HepG2 (cell line): ENCODE data around the gene NAV2. TPM values are rescaled to one million over a fixed set of nuclear protein-coding genes. Genes with fewer than 3 reads are reported as not detected.

Experiments
- ATAC-seq: fragments of 200-7000 bp; cut with Tn5 transposase; 3 replicates; pipeline ENCODE4 v1.9.1; 2020; ENCODE audit warnings: mild to moderate bottlenecking, moderate library complexity
- BruUV-seq: library from RNA; stranded (reverse); fragments of 400-500 nt; replicated peaks from 2 replicates; lab custom pipeline; 2021; lab: Mats Ljungman, UMichigan
- CTCF ChIA-PET: fragments of 300-600 bp; formaldehyde crosslinking; extraction: SDS; loops from one replicate; lab custom pipeline; 2021; ENCODE audit warnings: low total read pairs, inconsistent platforms, low intra/inter-chr PET ratio; lab: Yijun Ruan, JAX
- POLR2A ChIA-PET: fragments of 350-600 bp; sonication (Branson Sonifier 250); formaldehyde crosslinking; loops from one replicate; lab custom pipeline; 2020; ENCODE audit warnings: antibody characterized with exemption, inconsistent platforms; lab: Yijun Ruan, JAX
- DNase-seq: peaks from one replicate; pipeline ENCODE4 v3.0.0-alpha.2; 2015; ENCODE audit warnings: low spot score
- FAIRE-seq: peaks from 3 replicates; lab custom pipeline; 2011; peaks lifted over from hg19 to GRCh38; lab: Jason Lieb, UNC
- H2AFZ ChIP-seq: one replicate; pipeline ENCODE4 v1.6.1; 2011; ENCODE audit warnings: low read length, inconsistent platforms
- H3K27ac ChIP-seq: fragments of 300-600 bp; 3 replicates; pipeline ENCODE4 v1.8.0; 2011; ENCODE audit warnings: mixed run types, mild to moderate bottlenecking, mixed read lengths, low read length, inconsistent platforms; ENCODE audit not compliant: insufficient read depth; ENCODE audit errors: extremely low read length
- H3K27me3 ChIP-seq, 2 experiments: fragments of 200-600 bp in 1 of 2; 2 replicates in 1 of 2; 3 replicates in 1 of 2; pipeline versions ENCODE4 v1.6.0 to v1.8.0; 2011; ENCODE audit warnings: low read length in 2 of 2, mild to moderate bottlenecking in 2 of 2, moderate library complexity in 2 of 2, inconsistent platforms in 1 of 2; ENCODE audit not compliant: insufficient read depth in 2 of 2, control insufficient read depth in 1 of 2
- H3K36me3 ChIP-seq, 2 experiments: fragments of 200-600 bp in 1 of 2; replicated peaks in 1 of 2; 2 replicates in 1 of 2; 3 replicates in 1 of 2; pipeline versions ENCODE4 v1.5.1 to v1.8.0; 2011; ENCODE audit warnings: low read length in 2 of 2, inconsistent platforms in 1 of 2; ENCODE audit not compliant: insufficient read depth in 2 of 2, control insufficient read depth in 1 of 2
- H3K4me1 ChIP-seq: 2 replicates; pipeline ENCODE4 v1.5.1; 2012; ENCODE audit warnings: low read length, inconsistent platforms; ENCODE audit not compliant: insufficient read depth
- H3K4me2 ChIP-seq: 2 replicates; pipeline ENCODE4 v1.6.0; 2011; ENCODE audit warnings: low read depth, low read length, inconsistent platforms
- H3K4me3 ChIP-seq, 3 experiments: fragments of 200-600 bp in 1 of 3; sonication (generic), shearing (Covaris generic) in 1 of 3; replicated peaks in 1 of 3; 2 replicates each; pipeline ENCODE4 v1.5.1; 2011 to 2016; ENCODE audit warnings: low read length in 3 of 3, inconsistent platforms in 2 of 3, low read depth in 2 of 3, mild to moderate bottlenecking in 2 of 3, control low read depth in 1 of 3, mixed read lengths in 1 of 3; ENCODE audit not compliant: insufficient read depth in 1 of 3
- H3K79me2 ChIP-seq: one replicate; pipeline ENCODE4 v1.6.1; 2011; ENCODE audit warnings: low read length, inconsistent platforms; ENCODE audit not compliant: insufficient read depth
- H3K9ac ChIP-seq: 2 replicates; pipeline ENCODE4 v1.6.0; 2011; ENCODE audit warnings: mild to moderate bottlenecking, low read depth, low read length, inconsistent platforms; ENCODE audit not compliant: insufficient read depth
- H3K9me3 ChIP-seq: 2 replicates; pipeline ENCODE4 v1.5.1; 2012; ENCODE audit warnings: mild to moderate bottlenecking, low read length
- H4K20me1 ChIP-seq: 2 replicates; pipeline ENCODE4 v1.6.0; 2011; ENCODE audit warnings: inconsistent platforms, mild to moderate bottlenecking, low read length, moderate library complexity; ENCODE audit not compliant: insufficient read depth
- HNRNPLL ChIP-seq: fragments of 200-400 bp; formaldehyde crosslinking; IDR thresholded peaks from 2 replicates; pipeline ENCODE4 v1.6.1; 2017; ENCODE audit warnings: mild to moderate bottlenecking, low read depth, low read length; ENCODE audit not compliant: poor library complexity, severe bottlenecking
- MEIS2 ChIP-seq: sonication (generic); formaldehyde crosslinking; IDR thresholded peaks from 2 replicates; pipeline ENCODE4 v1.9.0; 2021; ENCODE audit warnings: mild to moderate bottlenecking, missing genetic modification reagents
- SAFB2 ChIP-seq: sonication (generic); formaldehyde crosslinking; IDR thresholded peaks from 2 replicates; pipeline ENCODE4 v1.5.1; 2020; ENCODE audit warnings: missing genetic modification reagents, low read depth, mild to moderate bottlenecking, borderline replicate concordance
- SOX6 ChIP-seq, 2 experiments: fragments of 450-650 bp in 1 of 2; sonication (generic) in 1 of 2; formaldehyde crosslinking in 1 of 2; IDR thresholded peaks; 2 replicates each; pipeline versions ENCODE4 v1.4.0 to v1.6.1; 2017 to 2020; ENCODE audit warnings: antibody characterized with exemption in 1 of 2, mild to moderate bottlenecking in 1 of 2, missing genetic modification reagents in 1 of 2
- ZNF160 ChIP-seq: sonication (generic); formaldehyde crosslinking; IDR thresholded peaks from 2 replicates; pipeline ENCODE4 v1.8.0; 2022; ENCODE audit warnings: mild to moderate bottlenecking, inconsistent platforms, missing genetic modification reagents
- ZNF33B ChIP-seq: sonication (generic); formaldehyde crosslinking; IDR thresholded peaks from 2 replicates; pipeline ENCODE4 v1.5.1; 2020; ENCODE audit warnings: mild to moderate bottlenecking, missing genetic modification reagents
- ZNF577 ChIP-seq: sonication (generic); formaldehyde crosslinking; IDR thresholded peaks from 2 replicates; pipeline ENCODE4 v1.4.0; 2020; ENCODE audit warnings: mild to moderate bottlenecking, low read depth, missing genetic modification reagents, borderline replicate concordance
- ZNF660 ChIP-seq: sonication (generic); formaldehyde crosslinking; IDR thresholded peaks from 2 replicates; pipeline ENCODE4 v1.5.1; 2020; ENCODE audit warnings: mild to moderate bottlenecking, low read depth, missing genetic modification reagents, borderline replicate concordance
- ZNF746 ChIP-seq: sonication (generic); formaldehyde crosslinking; IDR thresholded peaks from 2 replicates; pipeline ENCODE4 v1.8.0; 2022; ENCODE audit warnings: mild to moderate bottlenecking, missing genetic modification reagents
- ZNF781 ChIP-seq: sonication (generic); formaldehyde crosslinking; IDR thresholded peaks from 2 replicates; pipeline ENCODE4 v1.5.1; 2020; ENCODE audit warnings: borderline replicate concordance, mild to moderate bottlenecking, missing genetic modification reagents; ENCODE audit errors: not compliant biosample characterization
- WGBS: methylation state at CpG from one replicate; pipeline ENCODE4 v1.1.6; 2017; ENCODE audit warnings: low lambda C conversion rate; 5-methylcytosine and 5-hydroxymethylcytosine counted together
- in situ Hi-C: cut with HindIII; loops from 2 replicates; pipeline ENCODE4 v1.10.0; 2017; ENCODE audit warnings: low pct_unique_long_range_greater_than_20kb; ENCODE audit not compliant: extremely low pct_ligation_motif_present
- intact Hi-C: fragments of 100-400 bp; cut with micrococcal nuclease; formaldehyde crosslinking; loops from one replicate; pipeline ENCODE4 v1.10.0; 2022; ENCODE audit not compliant: unreplicated experiment
- polyA plus RNA-seq, 8 experiments: library from polyadenylated mRNA; depleted of rRNA in 3 of 8; stranded (reverse) in 7 of 8; unstranded in 1 of 8; fragments of >200 nt; fragmentation: Illumina TruSeq in 4 of 8; extraction: Trizol in 4 of 8; gene quantifications; 2 replicates each; pipeline versions ENCODE4 v1.2.1 to v1.2.3, GENCODE V29; 2011 to 2016; ENCODE audit warnings: low read depth in 4 of 8, missing spikeins in 1 of 8, mixed read lengths in 1 of 8; ENCODE audit not compliant: insufficient read depth in 1 of 8
- total RNA-seq, 5 experiments: library from RNA; depleted of rRNA; stranded (reverse); fragments of >200 nt; fragmentation: Illumina TruSeq; extraction: Trizol; gene quantifications; 2 replicates each; pipeline ENCODE4 v1.2.3, GENCODE V29; 2016; ENCODE audit warnings: low read depth in 1 of 5
- TF ChIP-seq, protein P1 (sequence below): sonication (generic); formaldehyde crosslinking; IDR thresholded peaks from 2 replicates; pipeline ENCODE4 v1.8.0; 2022; ENCODE audit warnings: mild to moderate bottlenecking, missing genetic modification reagents; ENCODE audit not compliant: insufficient replicate concordance

Gene NAV2
- total and polyA plus RNA-seq, 2 of the 13 experiments (the other 11 are each of a cell fraction or from before 2014, with no cell fraction given), result 9.3 to 34.6 TPM

DNA sequence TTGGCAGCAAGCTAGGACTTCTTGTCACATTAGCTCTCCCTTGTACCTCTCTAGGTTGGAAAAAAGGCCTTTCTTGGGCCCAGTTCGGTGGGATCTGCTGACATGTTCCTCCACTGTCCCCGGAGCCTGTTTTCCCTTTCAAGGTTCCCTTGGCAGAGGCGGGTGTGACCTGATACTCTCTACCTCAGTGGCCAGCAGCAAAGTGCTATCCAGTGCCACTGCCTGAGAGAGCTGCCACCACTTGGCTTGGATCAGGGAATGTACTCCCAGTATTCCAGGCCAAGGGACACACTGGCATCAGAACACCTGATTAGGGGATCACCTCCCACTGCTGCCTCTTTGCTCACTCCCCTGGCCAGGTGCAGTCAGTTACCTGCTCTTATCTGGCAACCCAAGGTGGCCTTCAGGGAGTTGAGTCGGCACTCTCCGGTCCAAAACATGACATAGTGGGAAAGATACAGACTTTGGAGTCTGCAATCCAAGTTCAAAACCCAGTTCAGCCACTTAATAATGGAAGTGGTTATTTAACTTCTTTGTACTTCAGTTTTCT is 17.8 kb upstream of the NAV2 start (continued):
- TF ChIP-seq SOX6 (IDR thresholded peaks at IDR 0.05) (no peak), SOX6 (CRISPR knock-in tag; IDR thresholded peaks at IDR 0.05) (no peak), ZNF577 (CRISPR knock-in tag) (no peak), SAFB2 (no peak), ZNF746 (CRISPR knock-in tag) (no peak), HNRNPLL (no peak)
- TF ChIP-seq, protein P1, sequence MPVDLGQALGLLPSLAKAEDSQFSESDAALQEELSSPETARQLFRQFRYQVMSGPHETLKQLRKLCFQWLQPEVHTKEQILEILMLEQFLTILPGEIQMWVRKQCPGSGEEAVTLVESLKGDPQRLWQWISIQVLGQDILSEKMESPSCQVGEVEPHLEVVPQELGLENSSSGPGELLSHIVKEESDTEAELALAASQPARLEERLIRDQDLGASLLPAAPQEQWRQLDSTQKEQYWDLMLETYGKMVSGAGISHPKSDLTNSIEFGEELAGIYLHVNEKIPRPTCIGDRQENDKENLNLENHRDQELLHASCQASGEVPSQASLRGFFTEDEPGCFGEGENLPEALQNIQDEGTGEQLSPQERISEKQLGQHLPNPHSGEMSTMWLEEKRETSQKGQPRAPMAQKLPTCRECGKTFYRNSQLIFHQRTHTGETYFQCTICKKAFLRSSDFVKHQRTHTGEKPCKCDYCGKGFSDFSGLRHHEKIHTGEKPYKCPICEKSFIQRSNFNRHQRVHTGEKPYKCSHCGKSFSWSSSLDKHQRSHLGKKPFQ (CRISPR knock-in tag), result no peak
- TF ChIP-seq, all 625 proteins: peak for 0

DNA sequence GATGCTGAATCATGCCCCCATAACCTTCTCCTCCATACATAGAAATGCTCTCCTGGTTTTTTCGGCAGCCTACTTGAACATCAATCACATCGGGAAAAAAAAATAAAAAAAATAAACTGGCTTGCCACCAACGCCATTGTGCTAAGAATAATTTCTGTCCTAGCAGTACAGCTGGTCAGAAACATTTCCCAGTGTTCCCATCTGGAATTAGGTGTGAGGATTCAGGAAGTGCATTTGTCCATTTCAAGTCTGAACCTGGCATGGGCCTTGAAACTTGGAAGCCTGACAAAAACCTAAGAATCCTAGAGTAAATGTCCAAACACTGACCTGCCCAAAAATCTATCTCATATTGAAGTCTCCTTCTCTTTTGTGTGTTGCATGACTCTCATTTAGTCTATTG is 16.6 kb upstream of the NAV2 start:
- no peak overlapping the region for H3K4me3 ChIP-seq
- BruUV-seq, result no TSS peak

More for the DNA sequence above, 16.6 kb upstream of the NAV2 start:
- no peak overlapping the region for H3K9ac ChIP-seq
- H3K4me1 ChIP-seq, result no peaks in the 10 kb centered on the region; the same call in 1 of the 2 replicates
- no peak overlapping the region for H3K4me2 ChIP-seq
- H2AFZ ChIP-seq, result no peak overlapping the region
- in situ Hi-C loops (no loop called here), intact Hi-C loops (no loop called here)
- FAIRE-seq (no peak), ATAC-seq (no peak), DNase-seq (no peak)
- no peaks in the 10 kb centered on the region for H4K20me1 ChIP-seq
- TF ChIP-seq ZNF160 (CRISPR knock-in tag) (no peak), MEIS2 (CRISPR knock-in tag) (no peak), ZNF33B (CRISPR knock-in tag) (no peak), ZNF660 (no peak), ZNF781 (CRISPR knock-in tag) (no peak)
- H3K27me3 ChIP-seq, result peaks cover 0 to 13% of the 10 kb centered on the region in 2 experiments; a peak in 1 of 5 replicates
- H3K36me3 ChIP-seq, result no peaks in the 10 kb centered on the region
- no peaks in the 10 kb centered on the region for H3K79me2 ChIP-seq
- ChIA-PET POLR2A (no interaction called here), CTCF (no interaction called here)
- 50% methylated on average over 3 of the region's 3 CpGs for WGBS
- H3K9me3 ChIP-seq, result no peaks in the 10 kb centered on the region
- no peak overlapping the region for H3K27ac ChIP-seq
